ENCODE results near the gene SMAD1.
"Not testable (repeated sequence)": the region's sequence is repeated elsewhere in the genome, so short reads cannot be mapped to it uniquely, and the experiment has no call there.

The SMAD1 gene

DNA sequence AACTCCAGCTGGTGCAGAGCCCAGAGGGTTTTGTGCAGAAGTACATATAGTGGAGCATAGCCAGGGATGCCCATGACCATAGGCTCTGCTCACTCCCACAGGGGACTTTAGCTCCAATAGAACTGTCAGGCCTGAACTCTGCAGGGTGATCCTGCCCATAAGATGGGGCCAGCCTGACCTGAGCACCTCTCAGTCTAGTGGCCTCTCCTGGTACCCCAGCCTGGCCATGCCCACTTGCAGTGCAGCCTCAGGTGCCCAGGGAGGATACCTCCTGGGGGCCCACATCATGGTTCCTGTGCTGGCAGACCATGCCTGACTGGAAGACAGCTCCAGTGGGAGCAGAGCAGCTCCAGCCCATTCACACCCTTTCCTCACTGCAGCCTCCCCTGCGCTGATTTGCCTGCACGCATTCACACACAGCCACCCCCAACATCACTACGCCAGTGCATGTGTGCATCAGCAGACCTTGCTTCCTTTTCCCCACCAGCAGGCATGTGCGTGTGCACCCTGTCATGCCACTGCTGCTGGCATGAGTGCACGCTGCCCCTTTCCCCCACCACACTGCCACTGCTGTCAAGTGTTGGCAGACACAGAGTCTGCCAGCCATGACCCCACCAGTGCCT, 84.5 kb downstream of the SMAD1 start:
- DNase-seq, result no peak

- DNase-seq, result no peak
Observed at GRCh38 chr4:145566768-145567167, 85.1 kb downstream of the SMAD1 start.

GRCh38 chr4:145567516-145567915, 85.9 kb downstream of the SMAD1 start:
- no peak for DNase-seq

GRCh38 chr4:145574546-145574945, 92.9 kb downstream of the SMAD1 start:
- DNase-seq, result not testable (repeated sequence)

DNA sequence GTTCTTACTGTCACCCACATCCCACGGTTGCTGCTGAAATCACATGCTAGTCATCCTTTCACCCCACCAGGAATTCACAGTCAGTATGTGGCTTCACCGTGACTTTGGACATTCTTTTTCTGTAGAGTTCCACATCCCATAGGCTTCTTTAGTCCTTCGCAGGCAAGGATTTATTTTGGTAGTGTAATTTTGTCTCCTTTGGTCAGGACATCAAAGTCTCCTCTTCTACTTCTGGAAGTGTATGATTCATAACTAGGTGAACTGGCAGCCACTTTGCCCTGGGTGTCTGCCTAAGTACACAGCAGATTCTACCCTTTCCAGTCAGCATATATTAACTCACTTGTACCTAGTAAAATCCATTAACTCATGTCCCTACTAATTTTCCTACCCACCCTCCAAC, 99.3 kb downstream of the SMAD1 start:
- DNase-seq, result no peak

DNA sequence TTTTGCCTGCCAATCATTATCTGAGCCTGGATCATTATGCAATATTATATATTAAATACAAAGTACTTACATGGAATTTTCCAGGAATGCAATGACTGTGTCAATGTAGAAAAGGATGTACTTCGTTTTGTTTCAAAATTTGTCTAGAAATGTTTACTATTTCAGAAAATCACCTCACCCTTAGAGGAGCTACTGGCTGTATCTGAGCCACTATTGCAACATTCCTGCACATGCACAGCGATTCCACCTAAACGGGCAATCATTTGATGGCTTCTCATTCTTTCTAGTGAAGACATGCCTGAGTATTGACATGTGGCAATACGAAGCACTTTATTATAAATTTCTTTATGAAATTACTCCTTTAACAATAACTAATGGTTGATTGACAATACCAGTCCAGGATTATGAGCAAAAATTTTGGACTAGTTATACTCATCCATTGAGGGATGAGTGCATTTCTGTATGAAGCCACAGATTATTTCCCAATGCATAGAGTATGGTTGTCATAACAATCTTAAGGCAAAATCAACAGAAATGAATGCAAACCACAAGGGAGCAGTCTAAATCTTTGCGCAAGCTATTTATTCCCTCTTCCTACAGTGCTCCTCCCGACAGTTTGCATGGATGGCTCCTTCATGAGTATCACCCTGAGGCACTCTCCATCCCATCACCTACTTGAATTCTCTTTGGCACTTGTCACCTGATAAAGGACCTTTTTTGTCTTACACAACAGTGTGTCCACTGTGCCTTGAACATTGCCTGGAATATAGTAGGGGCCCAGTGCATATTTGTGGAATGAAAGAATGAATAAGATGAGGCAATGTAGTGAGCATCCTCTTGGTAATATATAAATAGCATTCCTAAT, 101.8 kb downstream of the SMAD1 start:
- no peak for DNase-seq

DNA sequence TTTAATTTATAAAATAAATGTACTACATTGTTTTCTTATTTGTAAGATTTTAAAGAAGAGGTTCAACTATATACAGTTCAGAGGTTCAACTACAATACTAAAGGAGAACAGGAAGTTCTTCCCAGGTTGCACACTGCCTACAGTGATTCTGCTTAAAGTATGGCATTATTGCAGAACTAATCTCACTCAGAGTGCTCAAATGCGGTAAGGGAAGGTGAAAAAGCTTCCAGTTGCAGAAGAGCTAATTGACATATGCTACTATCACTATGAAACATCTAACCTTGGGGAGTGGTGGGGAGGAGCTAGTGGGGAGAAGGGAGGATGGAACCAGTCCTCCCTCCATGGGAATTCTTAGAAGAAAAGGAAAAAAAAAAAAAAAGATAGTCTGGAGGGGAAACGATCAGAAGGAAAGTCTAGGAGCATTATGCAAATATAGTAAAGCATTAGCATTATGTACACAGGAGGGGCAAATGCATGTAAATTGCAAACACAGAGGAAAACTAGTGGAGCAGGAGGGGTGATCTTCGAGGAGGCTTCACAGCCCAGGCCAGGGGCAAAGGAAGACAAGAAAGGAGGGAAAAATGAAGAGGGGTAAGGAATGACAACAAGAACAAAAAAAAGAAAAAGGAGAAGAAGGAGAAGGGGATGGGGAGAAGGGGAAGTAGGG, 105.6 kb downstream of the SMAD1 start:
- DNase-seq, result no peak

DNA sequence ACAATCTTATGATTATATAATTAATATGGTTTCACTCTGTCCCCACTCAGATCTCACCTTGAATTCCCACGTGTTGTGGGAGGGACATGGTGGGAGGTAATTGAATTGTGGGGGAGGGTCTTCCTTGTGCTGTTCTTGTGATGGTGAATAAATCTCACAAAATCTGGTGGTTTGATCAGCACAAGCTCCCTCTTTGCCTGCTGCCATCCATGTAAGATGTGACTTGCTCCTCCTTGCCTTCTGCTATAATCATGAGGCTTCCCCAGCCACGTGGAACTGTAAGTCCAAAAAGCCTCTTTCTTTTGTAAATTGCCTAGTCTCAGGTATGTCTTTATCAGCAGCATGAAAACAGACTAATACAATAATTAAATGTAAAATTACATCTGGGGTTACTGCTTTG, 107.7 kb downstream of the SMAD1 start:
- DNase-seq, result not testable (repeated sequence)

GRCh38 chr4:145589916-145590702, 108.5 kb downstream of the SMAD1 start:
- DNase-seq, result no peak

DNA sequence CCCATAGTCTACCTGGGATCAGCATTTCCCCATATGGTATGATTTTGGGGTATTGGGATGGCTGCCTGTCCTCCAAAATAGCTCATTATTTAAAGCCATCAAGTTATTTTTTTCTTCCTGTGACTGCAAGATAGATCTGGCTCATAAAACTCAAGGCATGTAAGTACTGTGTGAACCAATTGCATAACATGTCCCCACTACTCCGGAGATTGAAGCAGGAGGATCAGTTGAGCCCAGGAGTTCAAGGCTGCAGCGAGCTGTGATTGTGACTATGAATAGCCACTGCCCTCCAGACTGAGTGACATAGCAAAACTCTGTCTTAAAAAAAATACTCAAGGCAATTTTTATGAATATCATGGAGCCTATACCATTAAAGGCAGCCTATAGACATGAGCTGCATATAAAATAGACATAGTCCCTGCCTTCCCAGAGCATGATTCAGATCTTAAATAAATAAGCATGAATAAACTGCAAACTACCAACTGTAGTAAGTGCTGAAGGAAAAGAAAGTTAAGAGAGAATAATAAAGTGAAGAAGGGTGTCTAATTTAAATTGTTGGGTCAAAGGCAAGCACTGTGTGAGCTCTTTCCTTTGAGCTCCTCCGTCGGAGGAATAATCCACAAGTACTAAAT, 120.6 kb downstream of the SMAD1 start:
- DNase-seq, result no peak

DNA sequence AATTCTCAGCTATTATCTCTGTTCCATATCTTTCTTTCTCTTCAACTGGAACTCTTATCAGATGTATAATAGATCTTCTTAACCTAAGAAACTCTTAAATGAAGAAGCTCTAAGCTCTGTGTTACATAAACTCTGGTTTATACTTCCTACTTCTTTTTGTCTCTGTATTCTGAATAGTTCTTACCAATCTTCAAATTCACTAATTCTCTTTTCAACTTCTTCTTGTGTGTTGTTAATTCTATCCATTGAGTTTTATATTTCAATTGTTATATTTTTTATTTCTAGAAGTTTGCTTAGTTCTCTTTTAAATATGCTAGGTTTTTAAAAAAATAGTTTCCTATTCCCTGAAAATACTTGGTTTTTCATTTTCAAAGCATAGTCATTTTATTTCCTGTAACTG, 124.3 kb downstream of the SMAD1 start:
- no peak for DNase-seq

Data from HCEC 1CT (cell line).